Breast epithelium (tissue), 3 donors: ENCODE measurements around the gene ITM2C.

Source experiments
- CTCF ChIP-seq, 3 donors: fragments of 450-650 bp; IDR thresholded peaks; one replicate each; pipeline ENCODE4 v1.5.1; 2016 to 2017; ENCODE audit warnings: antibody characterized with exemption in 3 of 3, mild to moderate bottlenecking in 3 of 3, moderate library complexity in 3 of 3
- POLR2A ChIP-seq: fragments of 450-650 bp; IDR thresholded peaks from one replicate; pipeline ENCODE4 v1.6.1; 2016; ENCODE audit warnings: antibody characterized with exemption, mild to moderate bottlenecking, moderate library complexity
- POLR2AphosphoS5 ChIP-seq, 3 donors: sonication (generic); formaldehyde crosslinking; IDR thresholded peaks; one replicate each; pipeline ENCODE4 v1.6.1; 2017; ENCODE audit warnings: antibody characterized with exemption in 3 of 3

GRCh38 chr2:230821991-230822520 is 42.7 kb upstream of the ITM2C start:
- TF ChIP-seq POLR2A (no peak), CTCF (IDR thresholded peaks at IDR 0.05) (no peak), POLR2AphosphoS5 (IDR thresholded peaks at IDR 0.05) (no peak)
